ENCODE measurements around the gene OR7C1.
"Not testable (repeated sequence)": the region's sequence is repeated elsewhere in the genome, so short reads cannot be mapped to it uniquely, and the experiment has no call there.

OR7C1 gene

GRCh38 chr19:14786421-14786851, 48.5 kb downstream of the OR7C1 start:
- DNase-seq (ENCODE audit: low read depth), result no peak
- H3K4me3 ChIP-seq (ENCODE audit: low read depth, low read length), result peak overlapping the region; percentile 20

GRCh38 chr19:14785102-14785793, 49.7 kb downstream of the OR7C1 start:
- DNase-seq (ENCODE audit: low read depth), result peak; percentile 58
- not testable (repeated sequence) for H3K4me3 ChIP-seq (ENCODE audit: low read depth, low read length)

- not testable (repeated sequence) for H3K4me3 ChIP-seq (ENCODE audit: low read depth, low read length)
- DNase-seq (ENCODE audit: low read depth), result peak; percentile 72
Measured at GRCh38 chr19:14784730-14785101, 50.3 kb downstream of the OR7C1 start.

- not testable (repeated sequence) for H3K4me3 ChIP-seq (ENCODE audit: low read depth, low read length); DNase-seq (ENCODE audit: low read depth)
Measured at GRCh38 chr19:14783410-14783998, 51.5 kb downstream of the OR7C1 start.

- H3K4me3 ChIP-seq (ENCODE audit: low read depth, low read length), result no peak overlapping the region
- DNase-seq (ENCODE audit: low read depth), result no peak
Measured at GRCh38 chr19:14782626-14783409, 52.2 kb downstream of the OR7C1 start.

GRCh38 chr19:14781713-14782536, 53.1 kb downstream of the OR7C1 start:
- not testable (repeated sequence) for DNase-seq (ENCODE audit: low read depth); H3K4me3 ChIP-seq (ENCODE audit: low read depth, low read length)

- H3K4me3 ChIP-seq (ENCODE audit: low read depth, low read length); DNase-seq (ENCODE audit: low read depth): not testable (repeated sequence)
Measured at GRCh38 chr19:14780622-14781225, 54.3 kb downstream of the OR7C1 start.

GRCh38 chr19:14779151-14779550, 55.8 kb downstream of the OR7C1 start:
- H3K4me3 ChIP-seq (ENCODE audit: low read depth, low read length), result no peak overlapping the region
- no peak for DNase-seq (ENCODE audit: low read depth)

- not testable (repeated sequence) for DNase-seq (ENCODE audit: low read depth); H3K4me3 ChIP-seq (ENCODE audit: low read depth, low read length)
Measured at GRCh38 chr19:14778110-14778845, 56.7 kb downstream of the OR7C1 start, which contains the start of gene ADGRE2. Gene ADGRE2, minus strand, starts transcription at chr19:14778560. Its CDS starts 1,804 bp downstream, at chr19:14776756.

- H3K4me3 ChIP-seq (ENCODE audit: low read depth, low read length); DNase-seq (ENCODE audit: low read depth): not testable (repeated sequence)
Measured at GRCh38 chr19:14777645-14778044, 57.3 kb downstream of the OR7C1 start.

GRCh38 chr19:14775869-14776586, 59.0 kb downstream of the OR7C1 start:
- no peak for DNase-seq (ENCODE audit: low read depth)
- H3K4me3 ChIP-seq (ENCODE audit: low read depth, low read length), result peak overlapping the region; percentile 49

- H3K4me3 ChIP-seq (ENCODE audit: low read depth, low read length); DNase-seq (ENCODE audit: low read depth): not testable (repeated sequence)
Measured at GRCh38 chr19:14775326-14775725, 59.7 kb downstream of the OR7C1 start.

- no peak overlapping the region for H3K4me3 ChIP-seq (ENCODE audit: low read depth, low read length)
- DNase-seq (ENCODE audit: low read depth), result no peak
Measured at GRCh38 chr19:14774373-14774772, 60.6 kb downstream of the OR7C1 start.

GRCh38 chr19:14773722-14774121, 61.3 kb downstream of the OR7C1 start:
- DNase-seq (ENCODE audit: low read depth), result not testable (repeated sequence)

GRCh38 chr19:14772995-14773394, 62.0 kb downstream of the OR7C1 start:
- no peak for DNase-seq (ENCODE audit: low read depth)
- no peak overlapping the region for H3K4me3 ChIP-seq (ENCODE audit: low read depth, low read length)

More at GRCh38 chr19:14773722-14774121, 61.3 kb downstream of the OR7C1 start:
- not testable (repeated sequence) for H3K4me3 ChIP-seq (ENCODE audit: low read depth, low read length)

GRCh38 chr19:14772467-14772866, 62.5 kb downstream of the OR7C1 start:
- DNase-seq (ENCODE audit: low read depth), result no peak
- H3K4me3 ChIP-seq (ENCODE audit: low read depth, low read length), result no peak overlapping the region

- H3K4me3 ChIP-seq (ENCODE audit: low read depth, low read length), result no peak overlapping the region
Measured at GRCh38 chr19:14770944-14771839, 63.8 kb downstream of the OR7C1 start.

More at GRCh38 chr19:14770944-14771839, 63.8 kb downstream of the OR7C1 start:
- no peak for DNase-seq (ENCODE audit: low read depth)

Measured in skeletal muscle cell (primary cell).